HepG2 (cell line): ENCODE results near the gene TRIM34. TPM values are rescaled to one million over a fixed set of nuclear protein-coding genes. Genes with fewer than 3 reads are reported as not detected.

Experiments used
- AHDC1 ChIP-seq: sonication (generic); formaldehyde crosslinking; IDR thresholded peaks from 2 replicates; pipeline ENCODE4 v1.5.1; 2020; ENCODE audit warnings: mild to moderate bottlenecking, missing genetic modification reagents, borderline replicate concordance
- CEBPZ ChIP-seq: IDR thresholded peaks from 2 replicates; pipeline ENCODE4 v1.6.1; 2012; ENCODE audit warnings: low read length, improper control_type of control experiment
- DNMT3B ChIP-seq: conservative IDR thresholded peaks from 2 replicates; pipeline ENCODE4 v1.6.1; 2016; ENCODE audit warnings: missing biosample characterization, control low read depth
- EHMT2 ChIP-seq: fragments of 200-600 bp; sonication (generic); IDR thresholded peaks from 2 replicates; pipeline ENCODE4 v1.7.0; 2017; ENCODE audit warnings: antibody characterized with exemption, low read depth, low read length, borderline replicate concordance
- FOXK1 ChIP-seq: sonication (generic); formaldehyde crosslinking; IDR thresholded peaks from 2 replicates; pipeline ENCODE4 v1.4.0; 2020; ENCODE audit warnings: low read depth, missing genetic modification reagents, borderline replicate concordance
- HMG20A ChIP-seq: IDR thresholded peaks from 2 replicates; pipeline ENCODE4 v1.6.1; 2016; ENCODE audit warnings: borderline replicate concordance
- NCOA1 ChIP-seq: sonication (generic); formaldehyde crosslinking; IDR thresholded peaks from 2 replicates; pipeline ENCODE4 v1.9.0; 2021; ENCODE audit warnings: missing genetic modification reagents
- NFKB2 ChIP-seq: sonication (generic); formaldehyde crosslinking; IDR thresholded peaks from 2 replicates; pipeline ENCODE4 v1.4.0; 2020; ENCODE audit warnings: missing genetic modification reagents, borderline replicate concordance
- SIN3B ChIP-seq: fragments of 150-350 bp; IDR thresholded peaks from 2 replicates; pipeline ENCODE4 v1.6.1; 2014; ENCODE audit warnings: low read length
- SP5 ChIP-seq: IDR thresholded peaks from 2 replicates; pipeline ENCODE4 v1.6.1; 2016; ENCODE audit warnings: low read depth, borderline replicate concordance
- SRY ChIP-seq: sonication (generic); formaldehyde crosslinking; IDR thresholded peaks from 2 replicates; pipeline ENCODE4 v1.8.0; 2022; ENCODE audit warnings: mild to moderate bottlenecking, missing genetic modification reagents
- STAT5B ChIP-seq: sonication (generic); formaldehyde crosslinking; IDR thresholded peaks from 2 replicates; pipeline ENCODE4 v1.4.0; 2020; ENCODE audit warnings: missing genetic modification reagents
- TCF7L2 ChIP-seq: IDR thresholded peaks from 2 replicates; pipeline ENCODE4 v1.6.1; 2011; ENCODE audit warnings: mild to moderate bottlenecking, low read depth, low read length, moderate library complexity
- ZBTB8A ChIP-seq: sonication (generic); formaldehyde crosslinking; IDR thresholded peaks from 2 replicates; pipeline ENCODE4 v1.4.0; 2020; ENCODE audit warnings: mild to moderate bottlenecking, low read depth, missing genetic modification reagents, borderline replicate concordance
- ZNF570 ChIP-seq: sonication (generic); formaldehyde crosslinking; IDR thresholded peaks from 2 replicates; pipeline ENCODE4 v1.4.0; 2020; ENCODE audit warnings: mild to moderate bottlenecking, missing genetic modification reagents, borderline replicate concordance
- ZNF678 ChIP-seq: sonication (generic); formaldehyde crosslinking; IDR thresholded peaks from 2 replicates; pipeline ENCODE4 v1.4.0; 2020; ENCODE audit warnings: mild to moderate bottlenecking, missing genetic modification reagents
- ZNF782 ChIP-seq: sonication (generic); formaldehyde crosslinking; IDR thresholded peaks from 2 replicates; pipeline ENCODE4 v1.4.0; 2020; ENCODE audit warnings: missing genetic modification reagents, mild to moderate bottlenecking, borderline replicate concordance
- ZNF839 ChIP-seq: sonication (generic); formaldehyde crosslinking; IDR thresholded peaks from 2 replicates; pipeline ENCODE4 v1.4.0; 2020; ENCODE audit warnings: missing genetic modification reagents, mild to moderate bottlenecking, borderline replicate concordance
- polyA plus RNA-seq, 8 experiments: library from polyadenylated mRNA; depleted of rRNA in 3 of 8; stranded (reverse) in 7 of 8; unstranded in 1 of 8; fragments of >200 nt; fragmentation: Illumina TruSeq in 4 of 8; extraction: Trizol in 4 of 8; gene quantifications; 2 replicates each; pipeline versions ENCODE4 v1.2.1 to v1.2.3, GENCODE V29; 2011 to 2016; ENCODE audit warnings: low read depth in 4 of 8, missing spikeins in 1 of 8, mixed read lengths in 1 of 8; ENCODE audit not compliant: insufficient read depth in 1 of 8
- total RNA-seq, 5 experiments: library from RNA; depleted of rRNA; stranded (reverse); fragments of >200 nt; fragmentation: Illumina TruSeq; extraction: Trizol; gene quantifications; 2 replicates each; pipeline ENCODE4 v1.2.3, GENCODE V29; 2016; ENCODE audit warnings: low read depth in 1 of 5
- TF ChIP-seq, protein P1 (sequence below): sonication (generic); formaldehyde crosslinking; IDR thresholded peaks from 2 replicates; pipeline ENCODE4 v1.9.0; 2022; ENCODE audit warnings: missing genetic modification reagents, mild to moderate bottlenecking, borderline replicate concordance

The TRIM34 gene
- total and polyA plus RNA-seq, 2 of the 13 experiments (the other 11 are each of a cell fraction or from before 2014, with no cell fraction given) = 0.13 to 0.42 TPM

- TF ChIP-seq TCF7L2 (no peak), ZBTB8A (CRISPR knock-in tag) (no peak), EHMT2 (no peak), HMG20A (no peak), SIN3B (no peak), SRY (CRISPR knock-in tag) (no peak), SP5 (CRISPR knock-in tag) (0 out of 2 replicates have a peak, but pooled peaks have one; percentile 3), DNMT3B (CRISPR knock-in tag) (no peak), AHDC1 (CRISPR knock-in tag) (no peak), NFKB2 (CRISPR knock-in tag) (no peak), ZNF570 (CRISPR knock-in tag) (no peak), NCOA1 (CRISPR knock-in tag) (no peak), ZNF839 (CRISPR knock-in tag) (no peak), ZNF782 (CRISPR knock-in tag) (no peak), CEBPZ (no peak), ZNF678 (CRISPR knock-in tag) (no peak), FOXK1 (CRISPR knock-in tag) (no peak), STAT5B (no peak)
- TF ChIP-seq, protein P1, sequence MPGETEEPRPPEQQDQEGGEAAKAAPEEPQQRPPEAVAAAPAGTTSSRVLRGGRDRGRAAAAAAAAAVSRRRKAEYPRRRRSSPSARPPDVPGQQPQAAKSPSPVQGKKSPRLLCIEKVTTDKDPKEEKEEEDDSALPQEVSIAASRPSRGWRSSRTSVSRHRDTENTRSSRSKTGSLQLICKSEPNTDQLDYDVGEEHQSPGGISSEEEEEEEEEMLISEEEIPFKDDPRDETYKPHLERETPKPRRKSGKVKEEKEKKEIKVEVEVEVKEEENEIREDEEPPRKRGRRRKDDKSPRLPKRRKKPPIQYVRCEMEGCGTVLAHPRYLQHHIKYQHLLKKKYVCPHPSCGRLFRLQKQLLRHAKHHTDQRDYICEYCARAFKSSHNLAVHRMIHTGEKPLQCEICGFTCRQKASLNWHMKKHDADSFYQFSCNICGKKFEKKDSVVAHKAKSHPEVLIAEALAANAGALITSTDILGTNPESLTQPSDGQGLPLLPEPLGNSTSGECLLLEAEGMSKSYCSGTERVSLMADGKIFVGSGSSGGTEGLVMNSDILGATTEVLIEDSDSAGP (CRISPR knock-in tag) = no peak
These were observed 60.0 kb downstream of the TRIM34 start, which contains the start of gene TRIM5 (continued) for GRCh38 chr11:5684646-5685362.
